H4 (cell line): Measurements from ENCODE around the gene RNF213. TPM values are rescaled to one million over a fixed set of nuclear protein-coding genes. Genes with fewer than 3 reads are reported as not detected.
"Not testable (repeated sequence)": the region's sequence is repeated elsewhere in the genome, so short reads cannot be mapped to it uniquely, and the experiment has no call there.

Experiments
- DNase-seq: peaks from one replicate; pipeline ENCODE4 v3.0.0-alpha.2; 2015; ENCODE audit warnings: low spot score
- total RNA-seq: library from RNA; depleted of rRNA; stranded (reverse); fragments of >200 nt; shearing (Covaris generic); gene quantifications from 2 replicates; pipeline ENCODE4 v1.2.3, GENCODE V29; 2014

The RNF213 gene
- total RNA-seq, 1 experiment from 2014 or later = 65.7 TPM

GRCh38 chr17:80388175-80388574 is 127.5 kb downstream of the RNF213 start:
- no peak for DNase-seq

- no peak for DNase-seq
These were observed 127.9 kb downstream of the RNF213 start for GRCh38 chr17:80388601-80389000.

- no peak for DNase-seq
These were observed 128.7 kb downstream of the RNF213 start for GRCh38 chr17:80389011-80389995.

- no peak for DNase-seq
These were observed 132.7 kb downstream of the RNF213 start for GRCh38 chr17:80393241-80393890.

- DNase-seq = no peak
These were observed 133.3 kb downstream of the RNF213 start for GRCh38 chr17:80393961-80394360.

- DNase-seq = no peak
These were observed 134.1 kb downstream of the RNF213 start for GRCh38 chr17:80394629-80395216.

GRCh38 chr17:80395402-80396151 is 134.9 kb downstream of the RNF213 start:
- no peak for DNase-seq

- DNase-seq = no peak
These were observed 135.7 kb downstream of the RNF213 start for GRCh38 chr17:80396157-80397033.

GRCh38 chr17:80397034-80397387 is 136.4 kb downstream of the RNF213 start:
- DNase-seq = no peak

GRCh38 chr17:80397686-80398085 is 137.0 kb downstream of the RNF213 start:
- no peak for DNase-seq

GRCh38 chr17:80401086-80401485 is 140.4 kb downstream of the RNF213 start:
- not testable (repeated sequence) for DNase-seq

- DNase-seq = not testable (repeated sequence)
These were observed 141.4 kb downstream of the RNF213 start for GRCh38 chr17:80402102-80402501.

- DNase-seq = no peak
These were observed 142.3 kb downstream of the RNF213 start for GRCh38 chr17:80402959-80403358.

- DNase-seq = no peak
These were observed 145.5 kb downstream of the RNF213 start for GRCh38 chr17:80406146-80406545.

GRCh38 chr17:80407917-80408316 is 147.3 kb downstream of the RNF213 start:
- not testable (repeated sequence) for DNase-seq

- no peak for DNase-seq
These were observed 148.2 kb downstream of the RNF213 start for GRCh38 chr17:80408872-80409271.

GRCh38 chr17:80409626-80410025 is 149.0 kb downstream of the RNF213 start:
- no peak for DNase-seq

- DNase-seq = not testable (repeated sequence)
These were observed 149.9 kb downstream of the RNF213 start for GRCh38 chr17:80410441-80411087.

GRCh38 chr17:80413771-80414507 is 153.3 kb downstream of the RNF213 start:
- no peak for DNase-seq

GRCh38 chr17:80414508-80414802 is 153.8 kb downstream of the RNF213 start:
- no peak for DNase-seq
